GM12875 (cell line): ENCODE data around the gene RUFY3.

Experiments used
- H3K4me3 ChIP-seq: one replicate; pipeline ENCODE4 v1.5.1; 2011; ENCODE audit warnings: low read depth, low read length, control low read depth
- TF ChIP-seq, protein P1 (sequence below): IDR thresholded peaks from 2 replicates; pipeline ENCODE4 v1.5.1; 2011; ENCODE audit warnings: low read depth, mild to moderate bottlenecking, control low read depth, inconsistent platforms, low read length, moderate library complexity, borderline replicate concordance; ENCODE audit not compliant: insufficient read depth

The RUFY3 gene

DNA sequence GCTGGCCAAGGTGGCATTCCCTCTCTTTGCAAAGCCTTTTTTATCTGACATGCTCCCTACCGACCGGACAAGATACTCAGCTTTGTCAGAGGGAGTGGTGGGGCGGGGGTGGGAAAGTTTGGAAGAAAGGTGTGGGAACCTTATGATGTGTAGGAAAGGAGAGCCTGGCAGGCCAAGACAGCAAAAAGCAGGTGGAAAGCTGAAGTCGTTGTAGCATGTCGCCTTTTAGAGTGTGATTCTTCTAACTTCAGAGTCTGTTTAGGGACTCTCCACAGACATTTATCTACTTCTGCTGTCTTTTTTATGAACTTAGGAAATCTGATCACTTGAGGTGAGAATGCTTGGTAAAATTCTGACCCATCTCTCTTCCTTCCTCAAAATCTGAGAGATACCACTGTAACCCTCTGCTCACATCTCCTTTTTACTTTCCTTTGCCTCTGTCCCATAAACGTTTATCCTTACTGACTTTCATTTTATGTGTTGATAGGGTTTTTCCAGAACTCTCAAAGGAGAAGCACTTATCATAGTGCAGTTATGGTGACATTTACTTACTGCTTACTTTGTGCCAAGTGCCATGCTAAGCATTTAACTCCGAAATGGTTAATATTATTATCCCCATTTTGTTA lies 8.2 kb upstream of the RUFY3 start:
- TF ChIP-seq, protein P1, sequence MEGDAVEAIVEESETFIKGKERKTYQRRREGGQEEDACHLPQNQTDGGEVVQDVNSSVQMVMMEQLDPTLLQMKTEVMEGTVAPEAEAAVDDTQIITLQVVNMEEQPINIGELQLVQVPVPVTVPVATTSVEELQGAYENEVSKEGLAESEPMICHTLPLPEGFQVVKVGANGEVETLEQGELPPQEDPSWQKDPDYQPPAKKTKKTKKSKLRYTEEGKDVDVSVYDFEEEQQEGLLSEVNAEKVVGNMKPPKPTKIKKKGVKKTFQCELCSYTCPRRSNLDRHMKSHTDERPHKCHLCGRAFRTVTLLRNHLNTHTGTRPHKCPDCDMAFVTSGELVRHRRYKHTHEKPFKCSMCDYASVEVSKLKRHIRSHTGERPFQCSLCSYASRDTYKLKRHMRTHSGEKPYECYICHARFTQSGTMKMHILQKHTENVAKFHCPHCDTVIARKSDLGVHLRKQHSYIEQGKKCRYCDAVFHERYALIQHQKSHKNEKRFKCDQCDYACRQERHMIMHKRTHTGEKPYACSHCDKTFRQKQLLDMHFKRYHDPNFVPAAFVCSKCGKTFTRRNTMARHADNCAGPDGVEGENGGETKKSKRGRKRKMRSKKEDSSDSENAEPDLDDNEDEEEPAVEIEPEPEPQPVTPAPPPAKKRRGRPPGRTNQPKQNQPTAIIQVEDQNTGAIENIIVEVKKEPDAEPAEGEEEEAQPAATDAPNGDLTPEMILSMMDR, result no peak
- H3K4me3 ChIP-seq, result no peak overlapping the region

DNA sequence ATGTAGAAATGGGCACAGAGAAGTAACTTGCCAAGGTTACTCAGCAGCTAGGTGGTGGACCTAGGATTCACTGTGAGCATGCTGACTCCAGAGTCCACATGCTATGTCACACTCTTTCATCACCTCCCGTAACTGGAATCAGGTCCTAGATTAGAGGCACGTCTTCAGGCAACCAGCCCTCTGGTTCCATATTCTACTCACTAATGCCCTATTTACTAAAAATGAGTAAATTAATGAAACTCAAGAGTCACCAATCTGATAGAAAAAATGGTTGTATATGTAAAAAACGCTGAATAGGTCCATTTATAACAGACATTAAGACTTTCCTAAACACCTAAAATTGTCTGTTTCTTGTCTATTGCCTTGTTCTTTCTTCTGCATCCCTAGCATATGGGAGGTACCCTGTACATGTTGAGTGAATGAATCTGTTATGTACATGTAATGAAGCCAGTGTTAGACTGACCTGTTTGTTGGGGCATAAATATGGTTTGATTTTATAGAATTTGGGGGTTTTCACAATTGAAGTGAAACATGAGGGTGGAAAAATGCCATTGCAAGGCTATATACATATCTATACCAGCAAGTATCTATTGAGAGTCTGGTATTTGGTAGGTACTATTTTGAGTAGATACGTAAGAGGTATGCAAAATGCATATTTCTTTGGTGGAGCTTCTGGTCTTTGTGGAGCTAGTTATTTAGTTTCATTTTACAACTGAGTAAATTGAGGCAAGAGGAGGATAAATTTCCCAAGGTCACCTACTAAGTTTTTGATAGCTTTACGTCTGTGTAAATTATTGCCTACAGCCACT lies 7.5 kb upstream of the RUFY3 start:
- H3K4me3 ChIP-seq, result no peak overlapping the region
- TF ChIP-seq, protein P1, result no peak

GRCh38 chr4:70715097-70715496 lies 6.7 kb upstream of the RUFY3 start:
- TF ChIP-seq, protein P1, result no peak
- H3K4me3 ChIP-seq, result no peak overlapping the region

DNA sequence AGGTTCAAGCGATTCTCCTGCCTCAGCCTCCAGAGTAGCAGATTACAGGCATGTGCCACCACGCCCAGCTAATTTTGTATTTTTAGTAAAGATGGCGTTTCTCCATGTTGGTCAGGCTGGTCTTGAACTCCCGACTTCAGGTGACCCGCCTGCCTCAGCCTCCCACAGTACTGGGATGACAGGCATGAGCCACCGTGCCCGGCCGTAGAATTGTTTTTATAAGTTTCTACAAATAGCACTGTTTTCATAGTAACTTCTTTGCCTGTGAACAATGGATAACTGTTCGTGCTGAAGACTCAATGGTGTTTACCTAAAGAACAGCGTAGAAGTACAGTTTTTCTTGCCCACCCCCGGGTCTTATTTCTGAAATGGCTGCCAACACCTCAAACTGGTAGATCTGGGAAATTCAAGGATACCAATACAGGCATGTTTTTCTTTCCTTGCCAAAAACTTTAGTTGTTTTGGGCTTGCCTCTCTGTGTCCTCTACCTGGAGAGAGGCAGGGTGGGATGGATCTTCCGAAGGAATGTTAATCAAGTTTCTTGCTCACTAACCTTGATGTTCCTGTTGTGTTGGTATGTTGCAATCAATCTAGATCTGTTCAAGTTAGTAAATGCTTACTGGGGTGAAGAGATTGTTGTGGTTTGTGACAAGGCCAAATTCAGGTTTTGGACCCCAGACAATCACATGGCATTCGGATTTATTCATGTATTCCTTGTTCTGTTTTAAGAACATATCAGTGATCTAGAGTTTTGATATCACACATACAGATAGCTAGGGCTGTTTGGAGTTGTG lies 2.8 kb upstream of the RUFY3 start:
- H3K4me3 ChIP-seq, result no peak overlapping the region
- TF ChIP-seq, protein P1, result no peak

- H3K4me3 ChIP-seq, result no peak overlapping the region
Measured at GRCh38 chr4:70722199-70722791, 531 bp downstream of the RUFY3 start.

GRCh38 chr4:70724463-70724862 lies 2.7 kb downstream of the RUFY3 start:
- TF ChIP-seq, protein P1, result no peak
- no peak overlapping the region for H3K4me3 ChIP-seq

More at GRCh38 chr4:70722199-70722791, 531 bp downstream of the RUFY3 start:
- TF ChIP-seq, protein P1, result no peak
